ENCODE results near the gene AK3.

- TF ChIP-seq BRF2 (IDR thresholded peaks at IDR 0.05; ENCODE audit: borderline replicate concordance, insufficient read depth, insufficient read length) (no peak), ZBTB9 (CRISPR knock-in tag; IDR thresholded peaks at IDR 0.05) (no peak), CHD2 (IDR thresholded peaks at IDR 0.05; ENCODE audit: low read depth, low read length) (no peak), CTCF (IDR thresholded peaks at IDR 0.05 in 2 of 3, conservative IDR thresholded peaks at IDR 0.05 in 1 of 3; ENCODE audit: insufficient read depth in 2 of 3, low read depth in 1 of 3, low read length in 3 of 3) (no peak), BRCA1 (IDR thresholded peaks at IDR 0.05) (no peak), BRCA1 (CRISPR knock-in tag; IDR thresholded peaks at IDR 0.05) (no peak), EZH2 (IDR thresholded peaks at IDR 0.05; ENCODE audit: borderline replicate concordance, low read depth, low read length) (no peak), E2F5 (CRISPR knock-in tag; IDR thresholded peaks at IDR 0.05) (no peak), MBD1 (CRISPR knock-in tag; IDR thresholded peaks at IDR 0.05) (no peak), IFI16 (CRISPR knock-in tag; IDR thresholded peaks at IDR 0.05) (no peak), TAF1 (IDR thresholded peaks at IDR 0.05; ENCODE audit: control insufficient read depth, extremely low read depth, insufficient read depth, low read length, severe bottlenecking) (no peak), ZZZ3 (IDR thresholded peaks at IDR 0.05) (no peak), JUND (IDR thresholded peaks at IDR 0.05; ENCODE audit: borderline replicate concordance, low read depth, low read length) (no peak), JUND (tag; IDR thresholded peaks at IDR 0.05; ENCODE audit: borderline replicate concordance, low read depth, low read length) (no peak), KDM4B (IDR thresholded peaks at IDR 0.05; ENCODE audit: borderline replicate concordance in 2 of 2, low read depth in 1 of 2) (no peak)
Observed at GRCh38 chr9:4663956-4664355, 77.0 kb downstream of the AK3 start.

All from K562 (cell line).